ENCODE measurements around the gene ID3. TPM values are rescaled to one million over a fixed set of nuclear protein-coding genes. Genes with fewer than 3 reads are reported as not detected.

The ID3 gene
- total and polyA plus RNA-seq, 10 donors = 49.5 to 122 (median 71.6) TPM

- no peaks in the 10 kb centered on the region for H3K36me3 ChIP-seq
- H3K9me3 ChIP-seq = no peaks in the 10 kb centered on the region
- WGBS, 5 donors = 40 to 57% (median 48%) methylated on average over 4 of the region's 4 CpGs
- peak overlapping the region; percentile 38 to 87 (median 69) for H3K27ac ChIP-seq
- DNase-seq = no peak
- intact Hi-C loops (cut with DNase I; ENCODE audit: low total_unique reads) = no loop called here
- no peaks in the 10 kb centered on the region for H3K27me3 ChIP-seq (replicated peaks in 1 of 7)
- H3K4me3 ChIP-seq = no peak overlapping the region
- peaks cover 43 to 92% (median 73%) of the 10 kb centered on the region in 6 donors for H3K4me1 ChIP-seq
- peak in 1 of 3 donors; percentile 8 for TF ChIP-seq POLR2AphosphoS5 (IDR thresholded peaks at IDR 0.05)
- TF ChIP-seq CTCF (IDR thresholded peaks at IDR 0.05 in 8 of 11, conservative IDR thresholded peaks at IDR 0.05 in 3 of 11) = no peak
Observed at GRCh38 chr1:23592209-23592892, 33.0 kb upstream of the ID3 start.

- TF ChIP-seq CTCF (IDR thresholded peaks at IDR 0.05 in 8 of 11, conservative IDR thresholded peaks at IDR 0.05 in 3 of 11) (no peak), POLR2A (IDR thresholded peaks at IDR 0.05) (no peak), POLR2AphosphoS5 (IDR thresholded peaks at IDR 0.05) (peak in 2 of 3 donors; percentile 41 to 43)
- Histone ChIP-seq H3K27me3 (replicated peaks in 1 of 7) (no peaks in the 10 kb centered on the region), H3K9me3 (no peaks in the 10 kb centered on the region), H3K4me1 (peaks cover 43 to 85% (median 69%) of the 10 kb centered on the region in 6 donors), H3K36me3 (no peaks in the 10 kb centered on the region), H3K27ac (peak overlapping the region; percentile 38 to 87 (median 69)), H3K4me3 (no peak overlapping the region)
- intact Hi-C loops (cut with DNase I; ENCODE audit: low total_unique reads) = no loop called here
- WGBS, 5 donors = 35 to 57% (median 49%) methylated on average over 13 to 15 of the region's 15 CpGs
- DNase-seq = peak; percentile 85
Observed at GRCh38 chr1:23591460-23592208, 32.3 kb upstream of the ID3 start.

- Histone ChIP-seq H3K36me3 (no peaks in the 10 kb centered on the region), H3K4me3 (no peak overlapping the region), H3K9me3 (no peaks in the 10 kb centered on the region), H3K4me1 (peaks cover 43 to 79% (median 61%) of the 10 kb centered on the region in 6 donors), H3K27ac (peak overlapping the region in 5 of 8 donors; percentile 0 to 87 (median 39)), H3K27me3 (replicated peaks in 1 of 7) (no peaks in the 10 kb centered on the region)
- DNase-seq = no peak
- WGBS, 5 donors = 48 to 73% (median 62%) methylated on average over 4 of the region's 4 CpGs
- intact Hi-C loops (cut with DNase I; ENCODE audit: low total_unique reads) = no loop called here
- TF ChIP-seq CTCF (IDR thresholded peaks at IDR 0.05 in 8 of 11, conservative IDR thresholded peaks at IDR 0.05 in 3 of 11) = no peak
- TF ChIP-seq POLR2AphosphoS5 (IDR thresholded peaks at IDR 0.05) = no peak
- TF ChIP-seq POLR2A (IDR thresholded peaks at IDR 0.05) = no peak
Observed at GRCh38 chr1:23590058-23590783, 30.9 kb upstream of the ID3 start.
